ENCODE results near the gene SNX24.

The SNX24 gene

DNA sequence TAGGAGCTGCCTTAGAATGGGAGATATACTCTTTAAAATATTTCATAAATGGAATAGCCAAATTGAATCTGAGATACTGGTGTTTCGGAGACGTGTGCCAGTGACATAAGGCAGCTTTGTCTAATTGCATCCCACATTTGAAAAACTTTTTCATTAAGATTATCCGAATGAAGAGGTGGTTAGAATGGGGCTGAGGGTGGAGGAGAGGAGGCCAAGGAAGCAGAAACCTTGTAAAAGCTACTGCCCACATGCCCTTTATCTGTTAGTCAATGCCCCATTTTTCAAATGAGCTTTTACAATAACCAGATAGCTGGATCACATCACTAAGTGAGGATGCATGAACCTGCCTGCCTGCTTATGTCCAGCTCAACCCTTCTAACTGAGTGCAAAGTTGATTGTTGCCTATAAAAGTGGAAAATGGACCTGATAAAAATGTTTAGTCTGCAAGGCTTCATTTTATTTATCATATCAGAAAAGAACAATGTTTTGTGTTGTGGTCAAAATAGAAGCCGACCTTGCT lies 34.8 kb downstream of the SNX24 start:
- ChIA-PET CTCF (interaction anchor here (1.0 to 2.4 kb wide), 3 partner anchors 16 to 29 kb away, joined by 3 to 7 read pairs (median 3); no protein-coding TSS in a partner anchor), POLR2A (no interaction called here)
- H3K36me3 ChIP-seq (ENCODE audit: control insufficient read depth in 2 of 2, insufficient read depth in 1 of 2, low read length in 2 of 2) = no peaks in the 10 kb centered on the region
- no peak overlapping the region for H3K4me3 ChIP-seq (ENCODE audit: low read depth, low read length)
- H3K9me3 ChIP-seq (ENCODE audit: control insufficient read depth, insufficient read depth, low read depth, low read length) = no peaks in the 10 kb centered on the region
- no peak overlapping the region for H3K27ac ChIP-seq (ENCODE audit: extremely low read depth, low read depth, low read length)
- TF ChIP-seq ZFHX2 (tag by site-specific recombination; conservative IDR thresholded peaks at IDR 0.05) (peak; percentile 72), ZNF623 (tag by site-specific recombination; IDR thresholded peaks at IDR 0.05) (no peak), ZNF747 (tag by site-specific recombination; IDR thresholded peaks at IDR 0.05) (no peak), EGR2 (tag by site-specific recombination; IDR thresholded peaks at IDR 0.05; ENCODE audit: low read depth) (peak; percentile 92), ZNF138 (tag by site-specific recombination; IDR thresholded peaks at IDR 0.05; ENCODE audit: borderline replicate concordance) (no peak), ZNF777 (tag by site-specific recombination; IDR thresholded peaks at IDR 0.05; ENCODE audit: borderline replicate concordance) (no peak), HOXA7 (CRISPR knock-in tag; IDR thresholded peaks at IDR 0.05; ENCODE audit: borderline replicate concordance) (no peak), ZNF311 (tag by site-specific recombination; IDR thresholded peaks at IDR 0.05; ENCODE audit: borderline replicate concordance) (no peak), ZNF433 (tag by site-specific recombination; IDR thresholded peaks at IDR 0.05; ENCODE audit: low read depth) (no peak), ZSCAN23 (tag by site-specific recombination; IDR thresholded peaks at IDR 0.05) (no peak)
- TF ChIP-seq, protein P1, sequence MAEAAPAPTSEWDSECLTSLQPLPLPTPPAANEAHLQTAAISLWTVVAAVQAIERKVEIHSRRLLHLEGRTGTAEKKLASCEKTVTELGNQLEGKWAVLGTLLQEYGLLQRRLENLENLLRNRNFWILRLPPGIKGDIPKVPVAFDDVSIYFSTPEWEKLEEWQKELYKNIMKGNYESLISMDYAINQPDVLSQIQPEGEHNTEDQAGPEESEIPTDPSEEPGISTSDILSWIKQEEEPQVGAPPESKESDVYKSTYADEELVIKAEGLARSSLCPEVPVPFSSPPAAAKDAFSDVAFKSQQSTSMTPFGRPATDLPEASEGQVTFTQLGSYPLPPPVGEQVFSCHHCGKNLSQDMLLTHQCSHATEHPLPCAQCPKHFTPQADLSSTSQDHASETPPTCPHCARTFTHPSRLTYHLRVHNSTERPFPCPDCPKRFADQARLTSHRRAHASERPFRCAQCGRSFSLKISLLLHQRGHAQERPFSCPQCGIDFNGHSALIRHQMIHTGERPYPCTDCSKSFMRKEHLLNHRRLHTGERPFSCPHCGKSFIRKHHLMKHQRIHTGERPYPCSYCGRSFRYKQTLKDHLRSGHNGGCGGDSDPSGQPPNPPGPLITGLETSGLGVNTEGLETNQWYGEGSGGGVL (tag by site-specific recombination; IDR thresholded peaks at IDR 0.05) = no peak
- TF ChIP-seq, protein P2, sequence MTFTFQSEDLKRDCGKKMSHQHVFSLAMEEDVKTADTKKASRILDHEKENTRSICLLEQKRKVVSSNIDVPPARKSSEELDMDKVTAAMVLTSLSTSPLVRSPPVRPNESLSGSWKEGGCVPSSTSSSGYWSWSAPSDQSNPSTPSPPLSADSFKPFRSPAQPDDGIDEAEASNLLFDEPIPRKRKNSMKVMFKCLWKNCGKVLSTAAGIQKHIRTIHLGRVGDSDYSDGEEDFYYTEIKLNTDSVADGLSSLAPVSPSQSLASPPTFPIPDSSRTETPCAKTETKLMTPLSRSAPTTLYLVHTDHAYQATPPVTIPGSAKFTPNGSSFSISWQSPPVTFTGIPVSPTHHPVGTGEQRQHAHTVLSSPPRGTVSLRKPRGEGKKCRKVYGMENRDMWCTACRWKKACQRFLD (tag by site-specific recombination; IDR thresholded peaks at IDR 0.05) = no peak
- TF ChIP-seq, protein P3, sequence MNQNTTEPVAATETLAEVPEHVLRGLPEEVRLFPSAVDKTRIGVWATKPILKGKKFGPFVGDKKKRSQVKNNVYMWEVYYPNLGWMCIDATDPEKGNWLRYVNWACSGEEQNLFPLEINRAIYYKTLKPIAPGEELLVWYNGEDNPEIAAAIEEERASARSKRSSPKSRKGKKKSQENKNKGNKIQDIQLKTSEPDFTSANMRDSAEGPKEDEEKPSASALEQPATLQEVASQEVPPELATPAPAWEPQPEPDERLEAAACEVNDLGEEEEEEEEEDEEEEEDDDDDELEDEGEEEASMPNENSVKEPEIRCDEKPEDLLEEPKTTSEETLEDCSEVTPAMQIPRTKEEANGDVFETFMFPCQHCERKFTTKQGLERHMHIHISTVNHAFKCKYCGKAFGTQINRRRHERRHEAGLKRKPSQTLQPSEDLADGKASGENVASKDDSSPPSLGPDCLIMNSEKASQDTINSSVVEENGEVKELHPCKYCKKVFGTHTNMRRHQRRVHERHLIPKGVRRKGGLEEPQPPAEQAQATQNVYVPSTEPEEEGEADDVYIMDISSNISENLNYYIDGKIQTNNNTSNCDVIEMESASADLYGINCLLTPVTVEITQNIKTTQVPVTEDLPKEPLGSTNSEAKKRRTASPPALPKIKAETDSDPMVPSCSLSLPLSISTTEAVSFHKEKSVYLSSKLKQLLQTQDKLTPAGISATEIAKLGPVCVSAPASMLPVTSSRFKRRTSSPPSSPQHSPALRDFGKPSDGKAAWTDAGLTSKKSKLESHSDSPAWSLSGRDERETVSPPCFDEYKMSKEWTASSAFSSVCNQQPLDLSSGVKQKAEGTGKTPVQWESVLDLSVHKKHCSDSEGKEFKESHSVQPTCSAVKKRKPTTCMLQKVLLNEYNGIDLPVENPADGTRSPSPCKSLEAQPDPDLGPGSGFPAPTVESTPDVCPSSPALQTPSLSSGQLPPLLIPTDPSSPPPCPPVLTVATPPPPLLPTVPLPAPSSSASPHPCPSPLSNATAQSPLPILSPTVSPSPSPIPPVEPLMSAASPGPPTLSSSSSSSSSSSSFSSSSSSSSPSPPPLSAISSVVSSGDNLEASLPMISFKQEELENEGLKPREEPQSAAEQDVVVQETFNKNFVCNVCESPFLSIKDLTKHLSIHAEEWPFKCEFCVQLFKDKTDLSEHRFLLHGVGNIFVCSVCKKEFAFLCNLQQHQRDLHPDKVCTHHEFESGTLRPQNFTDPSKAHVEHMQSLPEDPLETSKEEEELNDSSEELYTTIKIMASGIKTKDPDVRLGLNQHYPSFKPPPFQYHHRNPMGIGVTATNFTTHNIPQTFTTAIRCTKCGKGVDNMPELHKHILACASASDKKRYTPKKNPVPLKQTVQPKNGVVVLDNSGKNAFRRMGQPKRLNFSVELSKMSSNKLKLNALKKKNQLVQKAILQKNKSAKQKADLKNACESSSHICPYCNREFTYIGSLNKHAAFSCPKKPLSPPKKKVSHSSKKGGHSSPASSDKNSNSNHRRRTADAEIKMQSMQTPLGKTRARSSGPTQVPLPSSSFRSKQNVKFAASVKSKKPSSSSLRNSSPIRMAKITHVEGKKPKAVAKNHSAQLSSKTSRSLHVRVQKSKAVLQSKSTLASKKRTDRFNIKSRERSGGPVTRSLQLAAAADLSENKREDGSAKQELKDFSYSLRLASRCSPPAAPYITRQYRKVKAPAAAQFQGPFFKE (tag by site-specific recombination; IDR thresholded peaks at IDR 0.05; ENCODE audit: borderline replicate concordance) = no peak
- no peaks in the 10 kb centered on the region for H3K4me1 ChIP-seq (ENCODE audit: control insufficient read depth, insufficient read depth, low read length)

DNA sequence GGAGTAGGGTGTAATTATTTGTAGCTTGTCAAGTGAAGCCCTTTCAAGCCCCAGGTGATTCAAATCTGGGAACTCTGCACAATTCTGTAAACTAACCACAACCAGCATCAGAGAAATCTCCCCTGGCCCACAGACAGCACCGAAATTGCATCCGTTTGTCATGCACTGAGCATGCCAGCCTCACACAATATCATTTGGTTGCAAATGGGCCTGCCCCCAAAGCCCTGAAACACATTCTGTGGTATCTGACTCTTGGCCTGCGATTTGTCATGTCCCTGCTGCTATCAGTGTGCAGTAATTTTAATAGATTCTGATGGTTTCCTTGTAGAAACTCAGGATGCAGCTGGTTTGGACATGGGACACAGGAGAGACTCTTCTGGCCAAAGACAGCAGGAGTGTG lies 35.3 kb downstream of the SNX24 start:
- CTCF ChIA-PET = interaction anchor here (1.1 to 2.4 kb wide), 2 partner anchors 16 to 18 kb away, joined by 3 to 7 read pairs; no protein-coding TSS in a partner anchor
- POLR2A ChIA-PET = no interaction called here

More for the DNA sequence above, 35.3 kb downstream of the SNX24 start:
- H3K27ac ChIP-seq (ENCODE audit: extremely low read depth, low read depth, low read length) = no peak overlapping the region
- no peaks in the 10 kb centered on the region for H3K9me3 ChIP-seq (ENCODE audit: control insufficient read depth, insufficient read depth, low read depth, low read length)
- H3K4me1 ChIP-seq (ENCODE audit: control insufficient read depth, insufficient read depth, low read length) = no peaks in the 10 kb centered on the region
- TF ChIP-seq ZSCAN16 (tag by site-specific recombination; IDR thresholded peaks at IDR 0.05) (no peak), BCL11B (tag by site-specific recombination; IDR thresholded peaks at IDR 0.05; ENCODE audit: low read depth) (no peak), ZNF341 (tag by site-specific recombination; IDR thresholded peaks at IDR 0.05; ENCODE audit: low read depth) (no peak)
- TF ChIP-seq, protein P4, sequence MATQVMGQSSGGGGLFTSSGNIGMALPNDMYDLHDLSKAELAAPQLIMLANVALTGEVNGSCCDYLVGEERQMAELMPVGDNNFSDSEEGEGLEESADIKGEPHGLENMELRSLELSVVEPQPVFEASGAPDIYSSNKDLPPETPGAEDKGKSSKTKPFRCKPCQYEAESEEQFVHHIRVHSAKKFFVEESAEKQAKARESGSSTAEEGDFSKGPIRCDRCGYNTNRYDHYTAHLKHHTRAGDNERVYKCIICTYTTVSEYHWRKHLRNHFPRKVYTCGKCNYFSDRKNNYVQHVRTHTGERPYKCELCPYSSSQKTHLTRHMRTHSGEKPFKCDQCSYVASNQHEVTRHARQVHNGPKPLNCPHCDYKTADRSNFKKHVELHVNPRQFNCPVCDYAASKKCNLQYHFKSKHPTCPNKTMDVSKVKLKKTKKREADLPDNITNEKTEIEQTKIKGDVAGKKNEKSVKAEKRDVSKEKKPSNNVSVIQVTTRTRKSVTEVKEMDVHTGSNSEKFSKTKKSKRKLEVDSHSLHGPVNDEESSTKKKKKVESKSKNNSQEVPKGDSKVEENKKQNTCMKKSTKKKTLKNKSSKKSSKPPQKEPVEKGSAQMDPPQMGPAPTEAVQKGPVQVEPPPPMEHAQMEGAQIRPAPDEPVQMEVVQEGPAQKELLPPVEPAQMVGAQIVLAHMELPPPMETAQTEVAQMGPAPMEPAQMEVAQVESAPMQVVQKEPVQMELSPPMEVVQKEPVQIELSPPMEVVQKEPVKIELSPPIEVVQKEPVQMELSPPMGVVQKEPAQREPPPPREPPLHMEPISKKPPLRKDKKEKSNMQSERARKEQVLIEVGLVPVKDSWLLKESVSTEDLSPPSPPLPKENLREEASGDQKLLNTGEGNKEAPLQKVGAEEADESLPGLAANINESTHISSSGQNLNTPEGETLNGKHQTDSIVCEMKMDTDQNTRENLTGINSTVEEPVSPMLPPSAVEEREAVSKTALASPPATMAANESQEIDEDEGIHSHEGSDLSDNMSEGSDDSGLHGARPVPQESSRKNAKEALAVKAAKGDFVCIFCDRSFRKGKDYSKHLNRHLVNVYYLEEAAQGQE (tag by site-specific recombination; IDR thresholded peaks at IDR 0.05) = no peak
- TF ChIP-seq, protein P5, sequence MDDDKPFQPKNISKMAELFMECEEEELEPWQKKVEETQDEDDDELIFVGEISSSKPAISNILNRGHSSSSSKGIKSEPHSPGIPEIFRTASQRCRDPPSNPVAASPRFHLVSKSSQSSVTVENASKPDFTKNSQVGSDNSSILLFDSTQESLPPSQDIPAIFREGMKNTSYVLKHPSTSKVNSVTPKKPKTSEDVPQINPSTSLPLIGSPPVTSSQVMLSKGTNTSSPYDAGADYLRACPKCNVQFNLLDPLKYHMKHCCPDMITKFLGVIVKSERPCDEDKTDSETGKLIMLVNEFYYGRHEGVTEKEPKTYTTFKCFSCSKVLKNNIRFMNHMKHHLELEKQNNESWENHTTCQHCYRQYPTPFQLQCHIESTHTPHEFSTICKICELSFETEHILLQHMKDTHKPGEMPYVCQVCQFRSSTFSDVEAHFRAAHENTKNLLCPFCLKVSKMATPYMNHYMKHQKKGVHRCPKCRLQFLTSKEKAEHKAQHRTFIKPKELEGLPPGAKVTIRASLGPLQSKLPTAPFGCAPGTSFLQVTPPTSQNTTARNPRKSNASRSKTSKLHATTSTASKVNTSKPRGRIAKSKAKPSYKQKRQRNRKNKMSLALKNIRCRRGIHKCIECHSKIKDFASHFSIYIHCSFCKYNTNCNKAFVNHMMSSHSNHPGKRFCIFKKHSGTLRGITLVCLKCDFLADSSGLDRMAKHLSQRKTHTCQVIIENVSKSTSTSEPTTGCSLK (tag by site-specific recombination; IDR thresholded peaks at IDR 0.05) = no peak
- no peak overlapping the region for H3K4me3 ChIP-seq (ENCODE audit: low read depth, low read length)
- H3K36me3 ChIP-seq (ENCODE audit: control insufficient read depth in 2 of 2, insufficient read depth in 1 of 2, low read length in 2 of 2) = no peaks in the 10 kb centered on the region

All from HEK293 (cell line).